Measurements from ENCODE around the gene CXADR.
A peak's percentile ranks its signal among the peaks of the same experiment; 100 is the strongest.
"Not testable (repeated sequence)": the region's sequence is repeated elsewhere in the genome, so short reads cannot be mapped to it uniquely, and the experiment has no call there.

Gene CXADR

DNA sequence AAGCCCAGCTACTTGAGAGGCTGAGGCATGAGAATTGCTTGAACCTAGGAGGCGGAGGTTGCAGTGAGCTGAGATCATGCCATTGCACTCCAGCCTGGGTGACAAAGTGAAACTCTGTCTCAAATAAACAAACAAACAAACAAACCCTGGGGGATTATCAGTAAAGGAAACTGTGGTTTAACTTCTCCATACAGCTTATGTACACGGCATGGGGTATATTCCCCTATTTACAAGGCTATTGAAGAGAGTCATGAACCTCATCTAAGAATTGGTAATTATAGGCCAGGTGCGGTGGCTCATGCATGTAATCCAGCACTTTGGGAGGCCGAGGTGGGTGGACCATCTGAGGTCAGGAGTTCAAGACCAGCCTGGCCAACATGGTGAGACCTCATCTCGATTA is 9.9 kb upstream of the CXADR start:
- not testable (repeated sequence) for DNase-seq (ENCODE audit: low read depth)

DNA sequence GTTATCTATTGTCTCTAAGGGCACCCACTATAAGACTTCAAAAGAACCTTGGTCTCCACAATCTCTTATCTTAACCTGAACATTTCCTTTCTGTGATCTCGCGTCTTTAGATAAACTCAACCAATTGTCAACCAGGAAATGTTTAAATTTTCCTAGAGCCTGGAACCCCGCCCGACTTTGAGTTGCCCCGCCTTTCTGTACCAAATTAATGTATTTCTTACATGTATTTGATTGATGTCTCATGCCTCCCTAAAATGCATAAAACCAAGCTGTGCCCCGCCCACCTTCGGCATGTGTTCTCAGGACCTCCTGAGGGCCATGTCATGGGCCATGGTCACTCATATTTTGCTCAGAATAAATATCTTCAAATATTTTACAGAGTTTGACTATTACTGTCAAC is 5.9 kb upstream of the CXADR start:
- no peak for DNase-seq (ENCODE audit: low read depth)

DNA sequence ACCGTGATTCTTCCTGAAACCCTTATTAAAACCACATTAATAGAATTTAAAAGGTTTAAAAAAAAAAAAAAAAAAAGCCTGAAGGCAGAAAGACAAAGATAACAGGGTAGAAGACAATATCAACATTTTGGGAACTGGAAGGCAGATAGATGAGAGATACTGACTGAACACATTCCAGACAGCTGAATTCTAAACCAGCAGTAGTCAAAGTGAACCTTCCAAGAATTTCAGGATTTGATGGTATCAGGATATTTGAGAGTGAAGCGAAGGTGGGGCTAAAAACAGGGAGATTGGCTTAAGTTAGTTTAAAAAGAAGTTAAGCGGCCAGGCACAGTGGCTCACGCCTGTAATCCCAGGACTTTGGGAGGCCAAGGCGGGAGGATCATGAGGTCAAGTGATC is 5.3 kb upstream of the CXADR start:
- no peak for DNase-seq (ENCODE audit: low read depth)

DNA sequence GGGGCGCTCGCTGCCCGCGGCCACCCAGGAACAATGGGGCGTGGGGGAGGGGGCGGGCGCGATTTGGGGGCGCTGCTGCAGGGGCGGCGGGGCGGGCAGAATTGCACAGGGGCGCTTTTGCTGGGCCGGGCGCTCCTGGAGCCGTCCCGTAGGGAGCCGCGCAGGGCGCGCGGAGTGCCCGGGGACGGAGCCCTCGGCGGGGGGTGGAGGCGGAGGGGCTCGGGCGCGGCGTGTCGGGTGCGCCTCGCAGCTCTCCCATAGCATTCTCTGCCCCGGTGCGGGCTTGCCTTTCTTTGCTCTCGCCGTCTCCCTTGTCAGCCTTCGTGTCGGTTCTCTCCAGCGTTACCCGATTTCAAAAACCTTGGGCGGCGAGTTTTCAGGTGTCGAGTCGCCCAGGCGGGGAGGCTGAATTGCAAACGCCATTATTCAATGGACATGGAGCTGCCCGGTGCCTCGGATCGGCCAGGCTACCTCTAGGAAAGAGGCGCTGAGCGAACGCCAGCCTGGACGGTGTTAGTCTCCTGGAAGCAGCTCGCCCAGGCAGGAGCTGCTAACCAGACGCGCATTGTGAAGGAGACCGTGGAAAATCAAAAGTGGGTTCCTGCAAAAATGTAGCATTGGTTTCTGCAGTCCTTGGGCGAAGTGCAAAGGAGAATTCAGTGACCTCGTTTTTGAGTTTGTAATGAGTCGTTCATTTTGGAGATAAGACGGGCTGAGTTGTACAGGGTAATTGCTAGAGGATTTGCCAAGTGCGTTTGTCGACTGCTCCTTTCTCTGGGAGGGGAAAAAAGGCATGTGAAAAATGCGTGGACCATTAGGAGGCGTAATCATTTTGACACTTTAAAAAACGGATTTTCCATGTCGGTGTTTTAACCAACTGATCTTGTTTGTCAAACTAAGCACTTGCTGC is 626 bp downstream of the CXADR start:
- peak; percentile 1 for DNase-seq (ENCODE audit: low read depth)

DNA sequence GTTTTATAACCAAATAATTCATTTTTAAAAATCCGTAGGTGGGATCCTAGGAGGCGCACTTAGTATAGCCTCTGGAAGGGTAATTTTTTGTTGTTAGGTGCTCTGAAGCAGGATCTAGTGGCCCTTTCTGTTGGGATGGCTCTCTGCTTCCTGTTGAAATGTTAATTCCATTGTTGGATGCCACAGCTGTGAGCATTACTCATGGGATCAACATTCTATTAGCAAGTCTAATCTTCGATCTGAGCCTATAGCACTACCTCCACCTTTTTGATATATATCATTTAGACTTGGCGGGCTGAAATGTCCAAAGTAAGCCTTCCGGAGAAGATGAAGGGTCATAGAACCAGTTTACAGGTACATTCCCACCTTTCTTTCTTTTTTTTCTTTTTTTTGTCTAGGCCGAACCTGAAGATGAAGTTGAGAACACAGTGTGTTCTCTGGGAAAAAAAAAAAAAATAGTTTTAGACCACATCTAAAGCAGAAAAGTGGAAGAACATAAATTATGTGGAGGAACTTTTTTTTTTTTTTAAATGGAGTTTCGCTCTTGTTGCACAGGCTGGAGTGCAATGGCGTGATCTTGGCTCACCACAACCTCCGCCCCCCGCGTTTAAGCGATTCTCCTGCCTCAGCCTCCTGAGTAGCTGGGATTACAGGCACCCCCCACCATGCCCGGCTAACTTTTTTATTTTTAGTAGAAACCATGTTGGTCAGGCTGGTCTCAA is 1.4 kb downstream of the CXADR start:
- DNase-seq (ENCODE audit: low read depth) = no peak

DNA sequence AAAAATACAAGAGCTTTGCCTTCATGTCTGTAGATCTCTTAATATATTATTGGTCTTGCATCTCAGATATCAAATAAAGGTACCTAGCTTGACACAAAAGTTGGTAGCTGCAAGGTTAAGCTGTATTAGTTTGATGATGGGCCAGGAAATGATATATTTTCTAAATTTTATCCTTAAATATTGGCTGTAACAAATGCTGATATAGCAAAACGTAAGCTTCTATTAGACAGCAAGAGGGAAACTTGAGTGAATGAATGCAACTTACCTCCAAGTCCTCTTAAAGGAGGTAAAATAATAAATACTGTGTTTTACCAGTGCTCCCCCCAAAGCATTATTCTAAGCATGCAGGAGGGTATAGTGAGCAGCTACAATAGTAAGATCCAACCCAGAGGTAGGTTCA is 4.2 kb downstream of the CXADR start:
- not testable (repeated sequence) for DNase-seq (ENCODE audit: low read depth)

DNA sequence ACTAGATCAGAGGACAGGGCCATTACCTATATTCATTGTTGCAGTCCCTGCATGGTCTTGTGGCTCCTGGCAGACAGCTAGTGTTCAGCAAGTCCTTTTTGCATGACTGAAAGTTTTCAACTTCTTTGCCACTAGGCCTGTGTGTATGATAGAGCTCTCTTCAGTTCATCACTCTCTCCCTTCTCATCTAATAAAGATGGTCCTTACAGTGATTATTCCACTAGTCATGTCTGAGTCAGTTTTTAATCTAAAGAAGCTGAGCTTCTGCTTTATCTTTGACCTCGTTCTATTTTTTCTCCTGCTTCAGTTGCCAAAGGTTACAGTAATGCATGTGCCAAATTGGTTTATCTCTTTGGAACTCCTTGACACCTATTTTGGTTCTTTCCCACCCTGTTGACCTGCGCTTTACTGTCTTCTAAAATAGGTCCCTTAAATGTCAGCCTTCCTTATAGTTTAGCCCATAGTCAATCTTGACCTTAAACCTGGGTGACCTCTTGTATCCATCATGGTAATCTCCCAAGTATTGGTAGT is 6.4 kb downstream of the CXADR start:
- DNase-seq (ENCODE audit: low read depth) = no peak

DNA sequence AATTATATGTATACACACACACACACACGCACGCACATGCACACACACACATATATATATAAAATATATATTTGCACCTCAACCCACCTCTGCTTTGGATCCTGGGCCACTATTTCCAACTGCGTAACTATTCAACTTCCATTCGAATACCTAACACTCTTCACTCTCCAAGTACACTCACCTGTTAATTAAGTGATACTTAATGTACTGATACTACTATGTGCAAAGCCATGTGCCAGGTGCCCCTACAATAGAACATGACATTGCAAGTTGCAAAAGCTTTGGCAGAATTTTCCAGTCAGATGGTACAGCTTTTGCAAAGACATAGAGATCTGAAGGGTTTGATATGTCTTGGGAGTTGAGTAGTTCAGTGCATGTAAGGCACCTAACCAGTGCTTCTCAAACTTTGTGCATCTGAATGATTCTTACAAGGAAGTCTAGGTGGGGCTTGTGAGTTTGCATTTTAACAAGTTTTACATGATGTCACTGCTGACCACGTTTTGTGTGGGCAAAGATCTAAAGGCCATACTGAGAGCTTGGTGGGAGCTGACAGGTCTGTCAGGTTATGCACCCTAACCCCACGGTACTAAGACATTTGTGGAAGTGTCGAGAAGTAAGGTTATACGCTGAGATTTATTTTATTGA is 7.2 kb downstream of the CXADR start:
- no peak for DNase-seq (ENCODE audit: low read depth)

DNA sequence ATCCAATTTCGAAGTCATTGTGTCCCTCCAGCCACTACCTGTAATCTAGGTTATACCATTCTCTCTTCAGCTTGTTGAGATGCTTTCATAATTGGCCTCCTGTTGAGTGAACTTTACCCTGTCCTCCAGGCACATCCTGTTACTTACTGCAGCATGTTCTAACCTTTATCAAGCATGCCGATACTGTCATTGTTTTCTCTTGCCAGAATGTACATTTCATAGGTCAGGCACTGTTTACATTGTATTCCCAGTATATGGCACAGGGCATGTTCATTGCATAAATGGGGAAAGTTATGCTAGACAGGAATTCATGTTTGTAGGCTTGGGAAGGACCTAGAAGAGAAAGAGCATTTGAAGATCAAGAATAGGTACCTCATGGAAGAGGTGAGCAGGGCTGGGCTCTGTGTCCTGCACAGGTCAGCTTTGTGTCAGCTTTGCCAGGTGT is 10.2 kb downstream of the CXADR start:
- DNase-seq (ENCODE audit: low read depth) = no peak

DNA sequence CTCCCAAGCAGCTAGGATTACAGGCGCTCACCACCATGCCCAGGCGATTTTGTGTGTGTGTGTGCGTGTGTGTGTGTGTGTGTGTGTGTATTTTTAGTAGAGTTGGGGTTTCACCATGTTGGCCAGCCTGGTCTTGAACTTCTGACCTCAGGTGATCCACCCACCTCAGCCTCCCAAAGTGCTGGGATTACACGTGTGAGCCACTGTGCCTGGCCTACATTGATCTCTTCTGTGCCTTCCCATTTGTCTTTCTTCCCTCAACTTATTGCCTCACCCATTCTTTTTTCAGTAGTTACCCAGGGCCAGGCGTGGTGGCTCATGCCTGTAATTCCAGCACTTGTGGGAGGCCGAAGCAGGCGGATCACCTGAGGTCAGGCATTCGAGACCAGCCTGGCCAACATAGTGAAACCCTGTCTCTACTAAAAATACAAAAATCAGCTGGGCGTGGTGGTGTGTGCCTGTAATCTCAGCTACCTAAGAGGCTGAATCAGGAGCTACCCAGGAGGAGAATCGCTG is 11.2 kb downstream of the CXADR start:
- not testable (repeated sequence) for DNase-seq (ENCODE audit: low read depth)

DNA sequence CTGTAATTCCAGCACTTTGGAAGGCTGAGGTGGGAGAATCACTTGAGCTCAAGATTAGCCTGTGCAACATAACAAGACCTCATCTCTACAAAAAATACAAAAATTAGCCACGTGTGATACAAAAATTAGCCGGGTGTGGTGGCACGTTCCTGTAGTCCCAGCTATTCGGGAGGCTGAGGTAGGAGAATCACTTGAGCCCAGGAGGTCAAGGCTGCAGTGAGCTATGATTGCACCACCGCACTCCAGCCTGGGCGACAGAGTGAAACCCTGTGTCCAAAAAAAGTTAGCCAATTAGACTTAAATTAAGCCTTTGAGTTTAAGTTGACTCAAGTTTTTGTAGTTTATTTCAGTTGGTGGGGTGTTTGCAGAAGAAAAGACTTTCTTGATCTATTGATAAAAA is 11.8 kb downstream of the CXADR start:
- DNase-seq (ENCODE audit: low read depth) = no peak

DNA sequence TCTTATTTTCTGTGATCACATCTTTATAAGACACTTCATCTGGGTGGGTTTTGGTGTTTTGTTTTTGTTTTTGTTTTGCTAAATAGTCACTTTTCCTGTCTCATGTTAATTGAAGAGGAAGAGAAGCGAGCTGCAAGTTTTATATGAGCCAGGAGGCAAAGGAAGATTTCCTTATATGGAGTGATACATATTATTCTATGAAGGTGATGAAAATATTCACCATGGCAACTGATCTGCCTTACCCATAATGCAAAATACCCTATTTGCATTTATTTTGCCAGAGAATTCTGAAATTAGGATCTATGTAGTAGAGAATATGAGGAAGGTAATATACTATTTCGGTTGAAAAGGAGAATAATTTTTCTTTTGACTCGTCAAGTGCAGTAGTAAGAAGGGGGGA is 13.9 kb downstream of the CXADR start:
- DNase-seq (ENCODE audit: low read depth) = no peak

DNA sequence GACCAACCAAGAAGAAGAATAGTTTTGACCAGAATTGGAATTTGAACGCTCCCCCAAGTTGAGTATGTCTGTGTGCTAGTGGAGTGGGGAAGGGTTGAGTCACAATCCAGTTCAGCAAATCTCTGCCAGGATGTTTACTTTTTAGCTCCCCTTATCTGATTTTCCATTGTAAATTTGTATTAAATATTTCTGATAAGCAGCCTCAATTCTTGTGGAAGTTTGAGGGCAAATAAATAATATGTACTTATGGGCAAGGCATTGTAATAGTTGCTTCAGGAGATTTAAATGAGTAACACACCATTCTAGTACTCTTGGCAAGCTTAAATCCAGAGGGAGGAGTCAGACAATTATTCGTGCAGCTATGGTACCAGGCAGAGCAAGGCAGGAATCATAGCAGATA is 14.4 kb downstream of the CXADR start:
- DNase-seq (ENCODE audit: low read depth) = no peak

DNA sequence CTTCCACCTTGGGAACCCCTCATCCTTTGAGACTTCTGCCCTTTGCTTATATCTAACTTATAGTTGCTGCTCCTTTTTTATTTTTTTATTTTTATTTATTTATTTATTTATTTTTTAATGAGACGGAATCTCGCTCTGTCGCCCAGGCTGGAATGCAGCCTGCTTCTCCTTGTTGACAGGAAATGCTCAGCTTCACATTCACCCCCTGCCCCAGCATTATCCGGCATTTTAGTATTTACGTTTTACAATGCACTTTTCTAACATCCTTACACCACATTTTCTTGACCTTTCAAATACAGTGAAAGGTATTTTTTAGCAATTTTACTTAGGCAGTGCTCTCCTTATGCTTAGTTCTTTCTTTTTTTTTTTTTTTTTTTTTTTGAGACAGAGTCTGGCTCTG is 14.9 kb downstream of the CXADR start:
- no peak for DNase-seq (ENCODE audit: low read depth)

DNA sequence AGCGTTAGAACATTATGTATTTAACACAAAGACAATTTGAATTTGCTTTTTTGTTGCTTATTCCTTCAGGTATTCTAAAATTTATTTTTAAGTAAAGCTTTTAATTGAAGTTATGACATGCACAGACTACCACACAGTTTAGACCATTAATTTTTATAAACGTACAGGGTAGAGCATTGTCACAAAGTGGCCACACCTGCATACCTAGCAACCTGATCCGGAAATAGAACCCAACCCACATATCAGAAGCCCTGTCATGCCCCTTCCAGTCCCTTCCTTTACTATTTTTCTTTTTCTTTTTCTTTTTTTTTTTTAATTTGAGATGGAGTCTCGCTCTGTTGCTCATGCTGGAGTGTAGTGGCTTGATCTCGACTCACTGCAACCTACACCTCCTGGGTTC is 16.8 kb downstream of the CXADR start:
- no peak for DNase-seq (ENCODE audit: low read depth)

DNA sequence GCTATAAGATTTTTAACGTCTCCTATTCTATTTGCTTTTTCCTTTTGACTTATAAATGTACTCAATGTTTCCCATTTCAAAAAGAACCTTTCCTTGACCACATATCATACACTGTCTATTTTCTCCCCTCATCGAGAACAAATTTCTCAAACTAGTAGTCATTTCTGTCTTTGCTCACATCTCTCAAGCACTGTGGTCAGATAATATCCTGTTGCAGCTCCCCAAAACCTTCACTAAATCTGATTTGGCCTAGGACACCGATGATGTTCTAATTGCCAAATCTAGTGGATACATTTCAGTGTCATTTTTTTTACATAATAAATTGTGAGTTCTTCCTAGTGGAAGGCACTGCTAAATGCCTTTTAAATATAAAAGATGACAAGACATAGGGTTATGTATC is 19.4 kb downstream of the CXADR start:
- no peak for DNase-seq (ENCODE audit: low read depth)

DNA sequence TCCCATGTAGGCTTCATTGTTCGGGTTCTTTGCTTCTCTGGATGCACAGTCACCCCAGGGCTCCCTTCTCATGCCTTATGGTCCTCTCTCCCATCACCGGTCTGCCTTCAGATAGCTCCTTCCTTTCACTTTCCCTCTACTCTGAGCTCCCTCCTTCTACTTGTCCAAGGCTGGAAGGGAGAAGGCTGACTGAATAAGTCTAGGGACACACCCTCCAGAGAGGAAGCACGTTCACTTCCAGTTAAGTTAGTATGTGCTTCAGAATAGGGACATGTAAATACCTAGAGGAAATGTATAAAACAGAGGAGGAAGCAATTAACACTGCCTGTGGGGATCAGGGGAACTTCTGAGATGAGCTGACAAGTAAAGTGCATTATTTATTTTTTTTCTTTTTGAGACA is 23.5 kb downstream of the CXADR start:
- no peak for DNase-seq (ENCODE audit: low read depth)

DNA sequence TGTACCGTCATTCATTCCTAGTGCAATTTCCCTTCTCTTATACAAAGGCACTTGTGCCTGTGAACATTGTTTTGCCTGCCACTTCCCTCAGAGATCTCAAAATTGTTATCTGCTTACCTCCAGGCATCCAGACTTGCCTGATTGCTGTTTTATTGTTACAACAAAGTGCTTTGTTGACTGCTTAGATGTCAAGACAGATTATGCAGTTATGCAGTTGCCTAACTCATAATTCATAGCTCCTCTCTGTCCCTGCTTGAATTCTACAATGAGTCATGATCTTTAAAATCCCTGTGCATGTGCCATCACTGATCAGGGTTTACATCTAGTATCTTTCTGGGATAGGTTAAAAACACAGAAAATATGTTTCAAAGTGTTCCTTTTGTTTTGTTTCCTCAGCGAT is 24.5 kb downstream of the CXADR start:
- DNase-seq (ENCODE audit: low read depth) = no peak

DNA sequence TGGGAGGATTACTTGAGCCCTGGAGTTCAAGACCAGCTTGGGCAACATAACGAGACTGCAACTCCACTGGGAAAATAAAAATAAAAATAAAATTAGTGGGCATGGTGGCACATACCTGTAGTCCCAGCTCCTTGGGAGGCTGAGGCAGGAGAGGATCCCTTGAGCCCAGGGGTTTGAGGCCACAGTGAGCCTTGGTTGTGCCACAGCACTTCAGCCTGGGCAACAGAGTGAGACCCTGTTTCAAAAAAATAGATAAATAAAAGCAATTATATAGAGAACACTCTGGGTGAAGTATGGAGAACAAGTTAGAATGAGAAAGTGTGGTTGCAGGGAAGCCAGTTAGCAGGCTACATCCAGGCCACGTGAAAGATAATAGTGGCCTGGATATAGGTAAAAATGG is 25.7 kb downstream of the CXADR start:
- DNase-seq (ENCODE audit: low read depth) = no peak

DNA sequence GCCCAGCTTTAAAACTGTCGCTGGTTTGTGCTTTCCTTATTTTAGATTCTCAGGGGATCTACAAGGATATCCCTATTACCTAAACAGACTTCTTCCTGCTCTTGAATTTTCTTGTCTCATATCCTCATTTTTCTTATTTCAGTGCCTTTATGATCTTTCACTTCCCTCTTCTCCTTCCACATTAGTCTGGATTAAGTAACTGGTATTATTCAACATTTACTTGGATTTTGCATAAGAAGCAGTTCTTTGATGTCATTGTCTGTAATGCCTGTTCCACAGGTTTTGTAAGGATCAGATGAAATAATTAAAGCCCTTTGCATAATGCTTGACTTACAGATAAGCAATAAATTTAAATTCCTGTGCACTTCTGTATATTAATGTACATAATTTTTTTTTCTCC is 26.5 kb downstream of the CXADR start:
- DNase-seq (ENCODE audit: low read depth) = no peak

DNA sequence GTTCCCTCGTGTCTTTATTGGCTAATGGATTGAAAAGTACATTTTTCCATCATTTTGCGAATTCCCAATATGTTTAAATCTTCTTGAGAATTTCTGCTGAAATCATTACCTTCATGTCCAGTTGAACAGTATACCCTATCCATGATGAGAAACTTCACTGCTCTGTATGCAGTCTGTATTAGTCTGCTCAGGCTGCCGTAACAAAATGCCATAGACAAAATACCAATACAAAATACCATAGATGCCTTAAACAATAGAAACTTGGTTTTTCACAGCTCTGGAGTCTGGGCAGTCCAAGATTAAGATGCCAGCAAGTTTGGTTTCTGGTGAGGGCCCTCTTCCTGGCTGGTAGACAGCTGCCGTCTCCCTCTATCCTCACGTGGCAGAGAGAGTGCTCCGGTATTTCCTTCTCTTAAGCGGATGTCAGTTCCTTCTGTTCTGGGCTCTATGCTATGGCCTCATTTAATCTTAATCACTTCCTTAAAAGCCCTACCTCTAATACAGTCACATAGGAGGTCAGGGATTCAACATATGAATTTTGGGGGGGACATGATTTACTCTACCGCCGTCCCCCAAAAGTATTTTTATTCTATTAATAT is 27.0 kb downstream of the CXADR start:
- DNase-seq (ENCODE audit: low read depth) = no peak

DNA sequence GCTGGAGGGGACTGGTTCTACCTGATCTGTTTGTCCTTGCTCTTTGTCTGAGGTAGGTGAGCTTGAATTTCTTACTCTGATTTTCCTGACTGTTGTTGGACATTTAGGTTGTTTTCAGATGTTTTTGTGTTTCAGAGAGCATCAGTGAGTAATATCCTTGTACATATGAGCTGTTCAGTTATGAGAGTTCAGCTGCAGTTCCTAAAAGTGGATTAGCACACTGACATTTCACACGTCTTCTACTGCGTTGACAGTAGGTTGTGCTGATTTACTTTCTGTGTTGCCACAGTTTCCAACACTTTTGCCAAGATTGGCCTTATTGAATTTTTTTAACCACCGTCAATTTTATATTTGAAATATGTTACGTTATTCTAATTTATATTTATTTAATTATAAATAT is 27.7 kb downstream of the CXADR start:
- DNase-seq (ENCODE audit: low read depth) = no peak

All from activated gamma-delta T cell treated with anti-CD3 and anti-CD28 coated beads, Interleukin-2, amount 50 U/mL, for 16 hours (primary cell).